Activated CD4-positive, alpha-beta T cell treated with anti-CD3 and anti-CD28 coated beads for 48 hours (primary cell): ENCODE measurements around the gene GMDS.

Experiments
- DNase-seq: peaks from one replicate; pipeline ENCODE4 v3.0.0-alpha.2; 2020

GMDS gene

DNA sequence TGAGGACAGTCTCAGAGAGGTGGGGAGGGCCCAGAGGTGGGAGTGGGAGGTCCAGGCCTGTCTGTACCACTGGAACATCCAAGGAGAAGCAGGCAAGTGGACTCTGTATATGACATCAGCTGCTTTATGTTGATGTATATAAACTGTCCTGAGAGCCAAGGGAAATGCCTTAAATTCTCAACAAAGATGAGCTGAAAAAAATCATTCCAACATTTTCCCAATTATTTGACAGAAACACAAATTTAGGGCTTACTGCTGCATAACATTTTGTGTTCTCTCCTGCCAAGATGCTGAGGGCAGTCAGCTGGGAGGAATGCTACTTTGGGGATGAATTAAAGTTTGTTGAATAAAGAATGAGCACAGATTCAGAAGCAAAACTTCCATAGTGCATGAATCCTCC is 582.9 kb downstream of the GMDS start:
- DNase-seq: no peak

DNA sequence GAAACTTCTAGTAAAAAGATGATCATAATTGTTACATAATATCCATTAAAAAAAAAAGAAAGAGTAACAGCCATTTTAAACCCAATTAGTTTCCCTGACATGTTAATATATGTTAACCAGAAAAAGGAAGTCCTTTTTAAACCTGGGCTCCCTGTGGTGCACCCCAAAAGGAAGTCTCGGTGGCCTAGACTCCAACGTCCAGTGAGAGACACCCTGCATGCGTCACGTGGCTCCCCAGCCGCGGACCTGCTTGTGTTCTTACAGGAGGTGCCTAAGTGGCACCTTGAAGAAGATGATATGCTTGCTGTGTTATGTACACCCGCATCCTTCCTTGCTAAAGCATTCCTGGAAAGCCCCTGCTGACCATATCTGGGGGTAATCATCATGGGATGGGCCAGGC is 585.6 kb downstream of the GMDS start:
- DNase-seq: no peak

DNA sequence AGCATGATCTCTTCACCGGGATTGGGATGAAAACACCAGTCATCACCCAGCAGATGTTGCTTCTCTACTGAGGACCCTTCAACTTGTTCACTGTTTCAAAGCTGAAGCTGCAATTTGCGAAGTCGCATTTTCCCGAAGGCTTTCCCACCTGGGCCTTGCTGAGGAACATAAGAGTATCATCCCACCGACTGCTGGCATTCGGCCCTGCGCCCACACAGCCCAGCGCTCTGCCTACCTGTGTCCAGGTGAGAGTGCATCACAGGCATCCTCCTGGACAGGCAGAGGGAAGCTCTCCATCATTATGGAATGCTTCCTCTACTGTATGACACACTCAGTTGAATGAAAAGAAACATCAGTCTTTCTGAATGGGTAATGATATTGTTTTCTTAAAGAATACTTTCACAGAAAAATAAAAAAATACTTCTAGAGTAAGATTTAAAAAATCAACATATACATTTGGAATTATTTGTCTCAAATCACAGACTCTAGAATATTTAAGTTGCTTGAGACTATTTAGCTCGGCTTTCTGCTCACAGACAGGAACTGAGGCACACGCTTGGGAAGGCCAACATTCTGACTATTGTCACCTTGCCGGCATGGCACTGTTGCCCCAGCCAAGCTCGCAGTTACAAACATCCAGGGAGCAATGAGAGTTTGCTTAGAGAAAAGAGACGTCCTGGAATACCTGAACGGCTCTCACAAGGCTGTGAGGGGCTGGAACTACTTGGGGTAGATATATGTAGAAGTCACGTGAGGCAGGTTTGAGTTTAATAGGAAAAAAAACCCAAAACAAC is 587.0 kb downstream of the GMDS start:
- no peak for DNase-seq

DNA sequence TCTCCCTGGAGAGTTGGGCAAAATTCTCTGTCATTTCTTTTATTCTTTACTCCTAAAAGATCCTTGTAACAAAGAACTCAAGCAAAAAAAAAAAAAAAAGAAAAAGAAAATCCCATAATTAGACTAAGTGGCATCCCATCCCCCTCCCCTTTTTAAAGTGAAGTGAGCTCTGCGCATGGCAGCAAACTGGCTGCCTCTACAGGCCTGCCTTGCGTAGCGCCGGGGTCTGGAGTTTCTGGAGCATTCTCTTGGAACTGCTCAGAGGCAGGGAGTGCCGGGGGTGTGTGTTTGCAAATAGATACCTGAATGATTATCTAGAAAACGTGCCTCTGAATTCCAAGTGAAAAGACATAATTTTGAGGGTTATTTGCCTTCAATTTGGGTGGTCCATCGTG is 587.6 kb downstream of the GMDS start:
- no peak for DNase-seq

DNA sequence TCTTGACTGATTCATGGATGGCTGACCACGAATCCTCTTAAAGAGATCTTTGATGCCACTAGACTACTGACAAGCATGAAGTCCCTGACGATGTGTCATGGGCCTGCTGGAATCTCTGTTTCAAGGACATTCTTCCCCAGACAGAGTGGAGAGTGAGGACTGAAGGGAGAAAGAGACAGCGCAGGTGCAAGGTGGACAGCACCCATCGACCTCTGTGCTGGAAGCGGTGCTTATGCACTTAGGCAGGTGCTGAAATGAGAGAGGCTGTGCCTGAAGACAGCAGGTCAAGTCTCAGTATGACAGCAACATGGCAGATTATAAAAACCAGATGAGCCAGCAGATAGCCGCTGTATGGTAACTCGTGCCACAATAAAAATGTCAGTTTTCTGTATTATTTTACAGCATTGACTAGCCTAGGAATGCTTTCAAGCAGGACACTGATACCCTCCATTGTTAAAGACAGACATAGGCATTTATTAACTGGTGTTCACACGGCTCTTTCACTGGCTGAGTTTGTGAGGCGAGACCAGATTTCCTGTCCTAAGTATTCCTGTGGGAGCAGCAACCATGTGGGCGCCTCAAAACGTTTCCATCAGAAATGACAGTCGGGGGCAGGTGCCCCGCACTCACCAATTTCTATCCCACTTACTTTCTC is 588.2 kb downstream of the GMDS start:
- DNase-seq: no peak

DNA sequence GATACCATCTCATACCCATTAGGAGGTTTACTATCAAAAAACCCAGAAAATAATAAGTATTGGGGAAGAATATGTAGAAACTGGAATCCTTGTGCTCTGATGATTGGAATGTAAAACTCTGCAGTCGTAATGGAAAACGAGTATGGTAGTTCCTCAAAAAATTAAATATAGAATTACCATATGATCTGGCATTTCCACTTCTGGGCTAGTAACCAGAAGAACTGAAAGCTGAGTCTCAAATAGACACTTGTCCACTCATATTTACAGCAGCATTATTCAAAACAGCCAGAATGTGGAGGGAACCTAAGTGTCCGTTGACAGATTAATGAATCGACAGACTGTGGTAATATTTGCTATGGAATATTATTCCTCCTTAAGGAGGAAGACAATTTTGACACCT is 591.4 kb downstream of the GMDS start:
- DNase-seq: no peak

DNA sequence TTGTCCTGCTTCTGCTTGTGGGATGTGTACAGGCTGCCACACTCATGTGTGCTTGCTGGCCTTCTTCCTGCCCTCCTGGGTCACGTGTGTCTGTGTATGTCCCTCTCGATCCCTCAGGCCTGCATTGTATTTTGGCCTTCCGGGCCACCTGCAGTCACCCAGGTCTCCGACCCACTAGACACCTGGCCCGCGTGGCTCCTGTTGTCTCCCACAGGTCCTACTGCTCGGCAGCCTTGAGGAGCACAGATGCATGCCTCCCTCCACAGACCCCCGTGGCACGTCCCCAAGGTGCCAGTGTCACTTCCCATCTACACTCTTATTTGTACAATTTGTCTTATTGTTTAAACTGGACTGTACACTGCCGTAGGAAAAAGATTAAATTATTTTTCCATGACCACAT is 592.6 kb downstream of the GMDS start:
- no peak for DNase-seq

DNA sequence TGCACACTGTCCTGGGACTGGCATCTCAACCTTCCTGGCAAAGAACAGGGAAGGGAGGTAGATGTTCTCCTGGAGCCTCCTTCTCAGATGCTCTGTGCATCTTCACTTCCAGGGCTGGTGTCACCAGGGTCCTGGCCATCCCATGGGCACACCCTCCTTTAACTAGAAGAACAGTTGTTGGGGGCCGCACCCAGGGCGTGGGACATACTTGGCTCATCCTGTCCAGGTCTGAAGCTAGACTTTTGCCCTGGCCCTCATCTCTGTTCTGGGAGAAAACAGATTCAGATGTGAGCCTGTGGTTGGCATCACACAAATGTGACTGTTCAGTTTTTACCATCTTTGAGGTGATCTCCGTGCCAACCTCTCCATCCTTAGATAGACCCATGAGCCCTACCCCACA is 594.0 kb downstream of the GMDS start:
- DNase-seq: no peak

DNA sequence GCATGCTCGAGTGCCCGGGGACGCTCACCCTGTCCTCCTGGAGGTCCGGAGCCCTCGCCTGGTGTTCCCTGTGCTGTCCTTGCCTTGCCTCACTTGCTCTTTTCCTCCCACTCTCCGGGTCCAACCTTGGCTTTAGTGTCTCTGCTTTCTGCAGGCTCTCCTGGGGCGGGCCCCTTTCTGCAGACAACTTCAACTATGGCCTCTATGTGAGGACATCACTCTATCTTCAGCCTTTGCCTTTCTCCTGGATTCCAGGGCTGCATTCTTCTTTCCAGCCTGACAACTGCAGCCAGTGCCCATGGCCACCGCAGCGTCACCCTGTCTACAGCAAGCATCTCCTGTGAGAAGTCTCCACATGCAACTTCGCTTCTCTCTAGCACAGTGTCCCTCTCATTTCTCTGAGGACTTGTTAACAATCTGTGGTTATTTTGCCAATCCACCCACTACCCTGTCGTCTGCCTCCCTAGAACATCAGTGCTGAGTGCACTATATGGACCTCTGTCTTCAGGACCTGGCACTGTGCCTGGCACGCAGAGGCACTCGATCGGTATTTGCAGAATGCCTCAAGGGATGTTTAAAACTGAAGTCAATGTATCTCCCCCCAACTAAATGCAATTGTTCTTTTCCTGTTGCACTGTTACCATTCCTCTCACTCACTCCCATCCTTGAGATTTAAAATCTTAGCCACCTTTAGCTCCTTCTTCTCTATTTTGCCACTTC is 599.8 kb downstream of the GMDS start:
- no peak for DNase-seq

DNA sequence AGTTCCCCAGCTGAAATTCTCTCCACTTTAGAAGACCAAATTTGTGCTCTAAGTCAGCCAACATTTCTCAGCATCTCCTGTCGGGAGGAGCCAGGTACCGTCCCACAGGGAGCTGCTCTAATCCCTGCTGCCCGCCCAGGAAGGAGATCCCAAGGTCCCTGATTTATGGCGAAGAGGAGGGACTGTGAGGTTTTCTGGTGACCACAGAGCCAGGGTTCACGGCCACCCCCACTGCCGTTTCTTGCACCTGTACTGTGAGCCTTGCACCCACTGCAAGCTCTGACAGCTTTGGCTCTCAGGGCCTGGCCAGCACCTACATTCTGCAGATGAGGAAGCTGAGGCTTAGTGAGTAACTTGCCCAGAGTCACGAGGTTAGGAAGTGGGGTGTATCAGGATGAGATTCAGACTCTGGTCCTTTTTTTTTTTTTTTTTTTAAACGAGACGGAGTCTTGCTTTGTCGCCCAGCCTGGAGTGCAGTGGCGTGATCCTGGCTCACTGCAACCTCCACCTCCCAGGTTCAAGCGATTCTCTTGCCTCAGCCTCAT is 600.8 kb downstream of the GMDS start:
- DNase-seq: no peak

DNA sequence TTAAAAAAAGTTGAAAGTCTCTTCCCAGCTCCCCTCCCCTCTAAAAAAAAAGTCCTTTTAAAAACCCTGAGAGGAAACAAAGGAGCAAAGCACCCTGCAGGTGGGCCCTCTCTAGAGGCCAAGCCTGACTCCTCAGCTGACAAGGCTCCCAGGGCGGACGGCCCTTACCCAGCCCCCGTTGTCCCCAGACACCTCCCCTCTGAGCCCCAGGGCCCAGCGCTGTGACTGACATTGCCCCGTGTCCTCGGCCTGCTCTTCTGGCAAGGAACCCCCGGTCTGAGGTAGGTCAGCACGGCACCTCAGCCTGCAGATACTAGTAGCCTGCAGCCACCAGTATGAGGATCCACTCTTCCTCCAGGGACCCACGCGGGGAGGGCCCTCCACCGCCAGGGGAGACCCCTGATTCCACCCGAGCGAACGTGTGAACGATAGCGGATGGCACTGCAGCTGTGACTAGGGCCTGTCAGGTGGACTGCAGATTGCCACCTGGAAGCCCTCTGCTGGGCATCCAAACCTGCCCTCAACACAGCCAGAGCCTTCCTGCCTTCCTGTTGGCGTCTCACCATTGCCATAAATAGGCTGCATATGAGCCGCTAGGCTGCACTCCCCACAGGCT is 601.5 kb downstream of the GMDS start:
- no peak for DNase-seq

DNA sequence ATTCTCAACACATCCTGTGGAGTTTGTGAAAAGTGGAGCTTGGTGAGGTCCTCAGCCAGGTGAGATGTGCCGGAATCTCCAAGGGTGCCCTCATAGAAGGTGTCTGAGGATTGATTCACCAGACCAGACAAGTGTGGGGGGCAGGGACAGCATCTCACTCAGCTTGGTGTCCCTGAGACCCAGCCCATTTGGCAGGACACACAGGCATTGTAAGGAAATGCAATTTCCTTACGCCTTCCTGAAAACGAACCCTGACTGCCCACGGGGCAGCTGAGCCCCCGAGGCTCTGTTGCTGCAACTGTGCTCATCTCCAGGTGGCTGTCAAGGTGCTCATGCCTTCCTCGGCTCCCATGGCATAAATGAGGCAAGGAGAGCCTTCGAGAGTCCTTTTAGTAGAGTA is 602.3 kb downstream of the GMDS start:
- DNase-seq: no peak

DNA sequence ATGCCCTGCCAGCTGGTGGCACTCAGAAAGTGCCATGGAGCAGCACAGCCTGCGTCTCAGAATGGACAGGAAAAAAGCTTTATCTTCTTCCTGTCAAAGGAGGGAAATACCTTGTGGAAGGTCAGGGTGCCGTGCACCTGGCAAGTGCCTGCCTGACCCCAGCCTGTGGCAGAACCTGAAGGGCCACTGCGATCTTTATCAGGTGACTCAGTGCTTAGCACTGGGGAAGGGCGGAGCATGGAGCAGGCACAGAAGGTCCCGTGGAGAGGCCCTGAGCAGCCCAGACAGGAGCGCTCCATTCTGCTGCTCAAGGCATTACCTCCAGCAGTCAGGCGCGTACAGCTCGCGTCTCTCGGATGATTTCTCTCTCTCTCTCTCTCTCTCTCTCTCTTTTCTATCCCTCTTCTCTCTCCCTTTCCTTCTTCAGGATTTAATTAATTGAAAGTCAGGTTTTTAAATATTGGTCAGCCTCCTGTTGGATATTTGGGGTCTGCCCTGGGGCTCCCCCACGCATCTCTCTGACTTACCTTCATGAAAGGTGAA is 604.0 kb downstream of the GMDS start:
- no peak for DNase-seq

DNA sequence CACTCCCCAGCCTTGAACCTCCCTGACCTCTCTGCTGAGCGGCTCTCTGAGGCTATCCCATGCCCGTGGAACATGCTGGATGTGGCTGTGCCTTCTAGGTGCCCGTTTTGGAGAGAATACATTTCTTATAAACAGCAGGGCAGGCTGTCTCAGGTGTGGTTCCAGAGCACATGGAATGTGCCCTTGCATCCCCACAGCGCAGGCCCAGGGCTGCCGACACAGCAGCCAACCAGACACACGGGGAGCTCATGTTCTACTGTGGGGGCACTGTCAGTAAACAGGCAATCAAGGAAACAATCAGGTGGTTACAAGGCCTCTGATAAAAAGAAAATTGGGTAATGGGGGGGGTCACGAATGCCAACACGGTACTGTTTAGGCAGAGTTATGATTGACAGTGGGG is 604.9 kb downstream of the GMDS start:
- no peak for DNase-seq

DNA sequence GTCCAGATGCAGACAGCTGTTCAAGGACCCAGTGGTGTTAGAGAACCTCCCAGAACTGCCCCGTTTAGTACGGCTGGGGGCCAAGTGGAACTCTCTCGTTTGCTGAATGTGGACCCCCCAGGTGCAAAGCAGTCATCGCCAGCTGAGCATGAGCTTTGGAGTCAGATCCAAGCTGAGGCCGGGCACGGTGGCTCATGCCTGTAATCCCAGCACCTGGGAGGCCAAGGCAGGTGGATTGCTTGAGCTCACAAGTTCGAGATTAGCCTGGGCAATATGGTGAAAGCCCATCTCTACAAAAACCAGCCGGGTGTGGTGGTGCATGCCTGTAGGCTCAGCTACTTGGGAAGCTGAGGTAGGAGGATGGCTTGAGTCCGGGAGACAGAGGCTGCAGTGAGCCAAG is 606.0 kb downstream of the GMDS start:
- DNase-seq: no peak

DNA sequence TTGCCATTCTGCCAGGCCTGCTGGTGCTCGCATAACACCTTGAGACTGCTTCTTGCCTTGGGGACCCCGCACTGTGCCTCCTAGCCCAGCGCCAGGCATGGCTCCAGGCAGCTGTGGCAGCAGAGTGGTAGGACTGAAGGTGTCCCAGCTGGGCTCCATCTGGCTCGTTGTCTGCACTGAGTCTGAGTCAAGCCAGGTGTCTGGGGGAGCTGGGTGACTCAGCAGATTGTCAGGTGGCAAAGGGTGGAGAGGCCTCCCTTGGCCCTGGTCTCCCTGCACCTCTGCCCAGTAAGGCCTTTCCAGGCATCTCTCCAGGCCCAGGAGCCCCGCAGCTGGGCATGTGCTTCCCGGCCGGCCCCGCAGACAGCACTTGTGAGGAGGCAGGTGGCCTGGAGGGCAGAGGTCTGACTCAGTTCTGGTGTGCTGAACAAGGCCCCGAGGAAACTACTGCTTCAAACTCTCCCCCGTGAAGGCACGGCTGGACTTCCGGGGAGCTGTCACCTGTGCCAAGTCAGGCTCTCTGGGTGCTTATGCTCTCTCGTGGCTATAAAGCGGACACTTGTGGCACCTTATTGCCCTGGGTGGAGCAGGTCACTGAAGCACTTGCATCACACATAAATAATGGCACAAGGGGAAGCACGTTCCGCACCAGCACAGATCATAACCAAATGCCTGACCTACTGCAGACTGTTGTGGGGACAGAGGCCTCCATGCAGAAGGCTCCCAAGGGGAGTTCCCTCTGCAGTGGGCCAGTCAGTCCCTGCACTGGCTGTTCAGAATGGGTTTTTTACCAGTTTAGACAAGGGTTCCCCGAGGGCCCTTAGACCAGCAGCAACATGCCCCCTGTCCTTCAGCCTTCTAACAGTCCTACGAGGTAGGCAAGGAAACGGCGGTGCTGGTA is 608.2 kb downstream of the GMDS start:
- no peak for DNase-seq

DNA sequence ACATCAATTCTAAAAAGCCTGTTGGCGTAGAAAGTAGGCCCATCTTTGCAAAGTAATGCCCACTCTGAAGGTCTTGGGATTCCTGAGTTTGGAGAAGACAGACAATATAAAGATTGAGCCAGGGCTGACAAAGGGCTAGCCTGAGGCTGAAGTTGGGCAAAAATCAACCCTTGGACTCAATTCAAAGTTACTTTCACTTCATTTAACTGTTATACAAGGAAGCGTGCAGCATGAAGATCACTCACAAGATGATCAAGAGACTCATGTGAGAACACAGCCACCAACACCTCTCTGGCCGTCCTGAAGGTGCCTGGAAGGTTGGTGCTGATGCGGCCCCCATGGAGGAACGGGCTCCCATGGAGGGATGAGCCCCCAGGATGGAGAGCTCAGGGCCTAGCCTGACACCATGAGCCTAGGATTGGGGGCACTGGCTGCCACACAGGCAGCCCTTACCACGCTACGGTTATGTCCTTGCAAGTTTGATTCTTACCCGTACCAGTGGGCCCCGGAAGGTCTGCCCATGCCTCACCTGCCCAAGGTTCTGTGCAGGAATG is 609.1 kb downstream of the GMDS start:
- no peak for DNase-seq

DNA sequence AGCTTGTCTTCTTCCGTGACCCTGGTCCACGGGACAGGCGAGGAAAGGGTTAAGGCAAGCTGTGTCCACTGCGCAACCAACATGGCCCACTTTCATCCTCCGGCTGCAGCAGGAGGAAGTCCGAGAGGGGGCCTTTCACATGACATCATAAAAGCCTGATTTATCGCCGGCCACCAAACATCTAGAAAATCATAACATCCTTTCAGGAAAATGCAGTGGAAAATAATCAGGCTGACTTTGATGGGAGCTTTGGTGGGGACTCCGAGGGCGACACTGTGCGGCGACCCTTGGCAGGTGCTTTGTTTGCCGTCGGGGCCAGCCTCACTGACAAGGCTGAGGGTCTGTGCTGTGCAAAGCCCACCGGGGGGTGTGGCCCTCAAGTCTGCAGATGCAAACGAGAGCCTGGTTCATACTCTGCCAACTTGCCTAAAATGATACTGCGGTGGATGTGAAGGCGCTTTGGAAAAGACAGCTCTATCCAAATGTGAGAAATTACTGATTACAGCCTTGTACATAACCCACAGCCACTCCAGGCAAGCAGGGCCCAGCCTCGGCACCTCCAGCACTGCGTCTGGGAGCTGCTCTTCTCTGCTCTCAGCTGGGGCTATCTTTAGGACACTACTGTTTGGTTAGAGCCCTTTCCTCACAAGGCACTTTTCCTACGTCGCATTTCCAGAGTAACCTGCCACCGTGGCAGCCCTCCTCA is 609.9 kb downstream of the GMDS start:
- DNase-seq: no peak

DNA sequence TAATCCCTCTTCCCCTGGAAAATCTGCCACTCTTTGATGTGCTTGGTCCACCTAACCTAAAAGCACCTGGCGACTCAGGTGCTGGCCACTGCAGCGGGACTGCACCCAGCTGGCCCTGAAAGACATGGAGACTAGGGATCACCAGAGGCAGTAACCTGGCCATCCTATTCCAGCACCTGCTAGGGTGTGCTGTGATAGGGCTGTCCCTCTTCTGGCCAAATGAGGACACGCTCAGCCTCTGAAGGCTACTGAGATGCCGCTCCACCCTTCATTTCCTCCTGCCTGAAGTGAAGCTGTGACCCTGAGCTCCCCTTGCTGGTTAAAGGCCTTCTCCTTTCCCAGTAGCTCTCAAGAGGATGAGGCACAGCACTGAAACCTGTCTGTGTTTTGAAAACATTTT is 611.3 kb downstream of the GMDS start:
- DNase-seq: no peak

DNA sequence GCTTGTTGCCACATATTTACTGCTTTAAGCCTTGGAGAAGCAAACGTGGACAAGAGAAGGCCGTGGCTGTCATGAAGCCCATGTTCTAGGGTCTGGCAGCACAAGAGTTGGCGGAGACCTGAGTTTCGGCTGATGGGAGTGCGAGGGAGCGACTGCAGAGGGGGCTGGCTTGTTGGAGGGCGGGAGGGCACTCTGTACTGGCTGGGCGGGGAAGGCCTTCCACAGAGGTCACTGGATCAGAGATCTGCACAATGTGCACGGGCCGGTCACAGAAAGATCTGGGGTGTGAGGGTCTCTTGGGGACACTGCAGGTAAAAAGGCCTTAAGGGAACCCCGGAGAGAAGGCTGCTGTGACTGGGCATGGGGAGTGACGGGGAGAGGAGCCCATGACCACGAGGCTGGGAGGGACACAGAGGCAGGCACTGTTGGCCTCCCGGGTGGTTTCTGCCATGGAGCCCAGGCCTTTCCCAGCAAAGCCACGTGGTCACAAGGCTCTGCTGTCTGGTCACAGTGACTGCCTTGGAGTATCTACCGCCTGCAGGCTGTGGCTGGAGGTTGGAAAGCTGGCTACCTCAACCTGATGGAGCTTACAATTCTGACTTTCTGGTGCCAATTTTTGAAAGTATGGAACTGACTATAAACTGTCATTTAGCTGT is 611.9 kb downstream of the GMDS start:
- no peak for DNase-seq

DNA sequence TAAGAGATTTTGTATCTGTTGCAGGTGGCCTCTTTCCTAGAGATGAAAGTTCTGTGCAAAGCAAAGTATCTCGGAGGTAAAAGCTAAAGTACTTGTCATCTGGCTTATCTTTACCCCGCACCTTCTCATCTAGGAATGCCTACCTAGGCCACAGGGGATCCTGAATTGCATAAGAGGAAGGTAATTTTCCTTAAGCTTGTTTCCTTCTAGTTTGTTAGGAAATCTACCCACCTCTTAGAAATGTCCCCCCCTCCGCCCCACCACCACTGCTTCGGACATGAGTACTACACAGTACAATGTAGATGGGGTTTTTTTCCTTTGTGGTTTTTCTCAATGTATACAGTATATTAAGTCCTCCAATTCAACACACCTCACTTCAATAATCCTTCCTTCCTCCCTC is 614.2 kb downstream of the GMDS start:
- no peak for DNase-seq
